GM20000 (cell line): Measurements from ENCODE around the gene PKP4.

Experiments used
- DNase-seq: peaks from one replicate; pipeline ENCODE4 v3.0.0; 2012; ENCODE audit warnings: low spot score
- TF ChIP-seq, protein P1 (sequence below): IDR thresholded peaks from 2 replicates; pipeline ENCODE4 v1.5.1; 2012; ENCODE audit warnings: mild to moderate bottlenecking, control low read depth; ENCODE audit errors: extremely low read depth, missing control alignments

The PKP4 gene

GRCh38 chr2:158677542-158677941 lies 220.8 kb downstream of the PKP4 start:
- TF ChIP-seq, protein P1, sequence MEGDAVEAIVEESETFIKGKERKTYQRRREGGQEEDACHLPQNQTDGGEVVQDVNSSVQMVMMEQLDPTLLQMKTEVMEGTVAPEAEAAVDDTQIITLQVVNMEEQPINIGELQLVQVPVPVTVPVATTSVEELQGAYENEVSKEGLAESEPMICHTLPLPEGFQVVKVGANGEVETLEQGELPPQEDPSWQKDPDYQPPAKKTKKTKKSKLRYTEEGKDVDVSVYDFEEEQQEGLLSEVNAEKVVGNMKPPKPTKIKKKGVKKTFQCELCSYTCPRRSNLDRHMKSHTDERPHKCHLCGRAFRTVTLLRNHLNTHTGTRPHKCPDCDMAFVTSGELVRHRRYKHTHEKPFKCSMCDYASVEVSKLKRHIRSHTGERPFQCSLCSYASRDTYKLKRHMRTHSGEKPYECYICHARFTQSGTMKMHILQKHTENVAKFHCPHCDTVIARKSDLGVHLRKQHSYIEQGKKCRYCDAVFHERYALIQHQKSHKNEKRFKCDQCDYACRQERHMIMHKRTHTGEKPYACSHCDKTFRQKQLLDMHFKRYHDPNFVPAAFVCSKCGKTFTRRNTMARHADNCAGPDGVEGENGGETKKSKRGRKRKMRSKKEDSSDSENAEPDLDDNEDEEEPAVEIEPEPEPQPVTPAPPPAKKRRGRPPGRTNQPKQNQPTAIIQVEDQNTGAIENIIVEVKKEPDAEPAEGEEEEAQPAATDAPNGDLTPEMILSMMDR = no peak
- no peak for DNase-seq

GRCh38 chr2:158681816-158682215 lies 225.1 kb downstream of the PKP4 start:
- TF ChIP-seq, protein P1 = no peak

DNA sequence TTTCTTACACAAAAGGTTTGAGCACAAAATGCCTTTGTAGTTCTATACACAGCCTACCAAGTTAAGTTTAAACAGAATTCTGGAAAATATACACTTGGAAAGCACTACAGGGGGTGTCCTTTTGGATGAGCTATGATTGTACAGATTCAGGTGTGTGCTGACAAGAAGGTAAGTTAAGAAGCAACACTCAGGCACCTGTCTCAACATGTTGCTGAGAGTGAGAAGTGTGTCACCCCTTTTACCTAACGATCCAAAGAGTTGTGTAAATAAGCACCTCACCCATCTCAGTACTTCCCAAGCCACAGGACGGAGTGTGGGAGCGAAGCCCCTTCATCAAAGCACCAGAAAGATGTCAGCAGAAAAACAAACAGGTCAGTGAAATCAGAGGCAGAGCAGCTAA lies 228.9 kb downstream of the PKP4 start:
- no peak for DNase-seq
- TF ChIP-seq, protein P1 = no peak

More at GRCh38 chr2:158681816-158682215, 225.1 kb downstream of the PKP4 start:
- DNase-seq = no peak

- TF ChIP-seq, protein P1 = no peak
- no peak for DNase-seq
These were observed 229.5 kb downstream of the PKP4 start for GRCh38 chr2:158686210-158686691.

GRCh38 chr2:158687315-158687714 lies 230.6 kb downstream of the PKP4 start:
- TF ChIP-seq, protein P1 = no peak
- no peak for DNase-seq

DNA sequence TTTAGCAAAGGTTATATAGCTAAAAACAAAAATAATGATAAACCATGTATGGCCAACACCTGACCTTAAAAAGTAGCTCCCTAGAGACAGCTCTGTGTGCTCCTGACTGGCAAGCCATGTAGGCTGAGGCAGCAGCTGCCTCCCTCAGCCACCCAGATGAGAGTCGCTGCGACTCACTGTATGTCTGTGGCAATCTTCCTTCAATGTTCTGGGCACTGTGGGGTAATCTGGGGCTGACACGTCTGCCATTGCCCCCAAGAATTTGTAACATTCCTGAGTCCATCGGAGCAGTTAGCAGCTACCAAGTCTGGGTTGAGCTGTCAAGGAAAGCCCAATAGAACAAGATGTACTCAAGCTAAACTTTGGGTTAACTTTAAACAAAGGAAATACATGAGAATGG lies 232.0 kb downstream of the PKP4 start:
- no peak for DNase-seq
- TF ChIP-seq, protein P1 = no peak

GRCh38 chr2:158689391-158689790 lies 232.6 kb downstream of the PKP4 start:
- TF ChIP-seq, protein P1 = no peak
- DNase-seq = no peak
